COLO668 (cell line): ENCODE results near the gene IFNL1.
"Not testable (repeated sequence)": the region's sequence is repeated elsewhere in the genome, so short reads cannot be mapped to it uniquely, and the experiment has no call there.

Experiments used
- DNase-seq: peaks from one replicate; lab custom pipeline; 2025; ENCODE audit not compliant: unreplicated experiment; lab: John Stamatoyannopoulos, UW

IFNL1 gene

GRCh38 chr19:39308531-39309304 lies 12.5 kb downstream of the IFNL1 start:
- DNase-seq, result no peak

GRCh38 chr19:39309305-39309670 lies 13.1 kb downstream of the IFNL1 start:
- not testable (repeated sequence) for DNase-seq

GRCh38 chr19:39310558-39311311 lies 14.5 kb downstream of the IFNL1 start:
- DNase-seq, result no peak

GRCh38 chr19:39314016-39314728 lies 18.0 kb downstream of the IFNL1 start:
- DNase-seq, result no peak

GRCh38 chr19:39315933-39316332 lies 19.7 kb downstream of the IFNL1 start:
- DNase-seq, result no peak

- no peak for DNase-seq
These were observed 20.6 kb downstream of the IFNL1 start for GRCh38 chr19:39316627-39317321.

GRCh38 chr19:39317476-39317875 lies 21.3 kb downstream of the IFNL1 start:
- DNase-seq, result no peak

- DNase-seq, result no peak
These were observed 21.9 kb downstream of the IFNL1 start for GRCh38 chr19:39318071-39318470.

GRCh38 chr19:39318690-39319089 lies 22.5 kb downstream of the IFNL1 start:
- no peak for DNase-seq

- DNase-seq, result no peak
These were observed 23.1 kb downstream of the IFNL1 start for GRCh38 chr19:39319098-39319891.

GRCh38 chr19:39319892-39320248 lies 23.7 kb downstream of the IFNL1 start:
- DNase-seq, result no peak

- no peak for DNase-seq
These were observed 25.1 kb downstream of the IFNL1 start for GRCh38 chr19:39321117-39321831.

- DNase-seq, result no peak
These were observed 25.6 kb downstream of the IFNL1 start for GRCh38 chr19:39321832-39322176.

GRCh38 chr19:39324242-39324842 lies 28.1 kb downstream of the IFNL1 start:
- no peak for DNase-seq

- DNase-seq, result no peak
These were observed 29.8 kb downstream of the IFNL1 start for GRCh38 chr19:39325778-39326665.

- DNase-seq, result no peak
These were observed 31.3 kb downstream of the IFNL1 start for GRCh38 chr19:39327363-39328045.

GRCh38 chr19:39328046-39328705 lies 32.0 kb downstream of the IFNL1 start:
- peak; percentile 65 for DNase-seq
